CD4-positive, alpha-beta T cell treated with Interleukin-6 at 100 ng/mL for 8 hours (primary cell): ENCODE measurements around the gene ELL3.
"Not testable (repeated sequence)": the region's sequence is repeated elsewhere in the genome, so short reads cannot be mapped to it uniquely, and the experiment has no call there.

Experiments
- DNase-seq: peaks from one replicate; pipeline ENCODE4 v3.0.0-alpha.2; 2020; ENCODE audit warnings: mixed read lengths, low spot score

The ELL3 gene

DNA sequence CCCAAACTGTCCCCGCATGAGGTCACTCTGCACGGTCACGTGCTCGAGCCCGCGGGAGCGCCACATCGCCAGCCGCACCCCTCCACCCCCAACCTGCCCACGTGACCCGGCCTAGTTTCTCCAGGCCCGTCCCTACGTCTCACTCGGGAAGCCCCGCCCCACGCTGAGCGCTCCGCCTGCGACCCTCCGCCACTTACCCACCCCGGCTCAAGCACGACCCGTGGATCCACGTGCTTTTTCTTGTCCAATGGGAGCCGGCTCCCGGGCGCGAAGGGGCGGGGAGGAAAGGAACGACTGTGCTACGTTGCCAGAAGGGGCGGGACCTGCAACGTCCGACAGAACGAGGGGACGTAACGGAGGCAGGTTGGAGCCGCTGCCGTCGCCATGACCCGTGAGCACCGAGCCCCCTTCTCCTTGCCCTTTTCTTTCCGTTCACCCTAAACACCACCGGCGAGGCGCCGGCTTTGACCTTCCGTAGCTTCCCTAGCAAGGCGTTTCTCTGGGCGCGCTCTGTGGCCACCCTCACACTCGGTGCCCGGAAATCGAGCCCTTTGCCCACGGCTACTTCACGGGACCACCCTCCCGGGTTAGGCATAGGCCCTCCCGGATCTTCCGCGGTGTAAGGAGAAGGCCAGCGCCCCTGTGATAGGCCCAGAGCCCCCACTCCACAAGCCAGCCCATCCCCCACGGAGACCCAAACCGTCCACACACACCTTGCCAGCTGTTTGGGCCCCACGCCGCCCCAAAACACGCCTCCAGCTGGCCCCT is 15.4 kb upstream of the ELL3 start, which contains the start of gene SERF2:
Gene SERF2, plus strand, starts transcription at position 328 of the 768 bp plus-strand sequence. Its CDS starts 57 bp downstream, at position 385.
- DNase-seq: peak; percentile 100

DNA sequence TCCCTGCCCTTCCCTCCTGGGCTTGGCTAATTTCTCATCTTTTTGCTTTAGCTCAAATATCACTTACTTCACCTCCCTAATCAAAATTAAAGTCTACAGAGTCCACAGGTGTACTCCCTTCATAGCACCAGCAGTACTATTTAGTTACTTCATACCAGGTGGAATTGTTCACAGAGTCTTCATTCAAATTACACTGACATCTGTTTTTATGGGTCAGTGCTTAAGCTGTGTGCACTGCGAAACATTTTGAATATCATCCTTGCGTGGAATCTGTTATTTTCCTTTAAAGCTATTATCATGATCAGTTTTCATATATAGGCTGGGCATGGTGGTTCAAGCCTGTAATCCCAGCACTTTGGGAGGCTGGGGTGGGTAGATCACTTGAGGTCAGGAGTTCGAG is 12.6 kb upstream of the ELL3 start:
- no peak for DNase-seq

DNA sequence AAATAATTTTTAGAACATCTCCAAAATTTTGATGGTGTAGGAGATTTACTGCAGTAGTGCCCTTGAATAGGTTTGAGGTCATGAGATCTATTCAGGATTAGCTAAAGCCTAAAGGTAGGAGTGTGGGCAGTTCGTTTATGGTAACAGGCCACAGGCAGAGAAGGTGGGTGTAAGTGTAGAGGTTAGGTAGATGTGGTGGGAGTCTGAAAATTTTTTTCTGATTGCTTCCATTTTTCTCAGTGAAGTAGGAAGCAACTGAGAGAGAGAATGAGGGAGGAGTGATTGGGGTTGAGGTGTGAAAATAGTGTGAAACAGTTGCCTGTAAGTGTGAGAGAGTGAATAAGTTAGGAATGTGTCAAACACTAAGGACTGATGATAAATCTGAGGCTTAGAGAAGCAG is 2.2 kb upstream of the ELL3 start:
- no peak for DNase-seq

DNA sequence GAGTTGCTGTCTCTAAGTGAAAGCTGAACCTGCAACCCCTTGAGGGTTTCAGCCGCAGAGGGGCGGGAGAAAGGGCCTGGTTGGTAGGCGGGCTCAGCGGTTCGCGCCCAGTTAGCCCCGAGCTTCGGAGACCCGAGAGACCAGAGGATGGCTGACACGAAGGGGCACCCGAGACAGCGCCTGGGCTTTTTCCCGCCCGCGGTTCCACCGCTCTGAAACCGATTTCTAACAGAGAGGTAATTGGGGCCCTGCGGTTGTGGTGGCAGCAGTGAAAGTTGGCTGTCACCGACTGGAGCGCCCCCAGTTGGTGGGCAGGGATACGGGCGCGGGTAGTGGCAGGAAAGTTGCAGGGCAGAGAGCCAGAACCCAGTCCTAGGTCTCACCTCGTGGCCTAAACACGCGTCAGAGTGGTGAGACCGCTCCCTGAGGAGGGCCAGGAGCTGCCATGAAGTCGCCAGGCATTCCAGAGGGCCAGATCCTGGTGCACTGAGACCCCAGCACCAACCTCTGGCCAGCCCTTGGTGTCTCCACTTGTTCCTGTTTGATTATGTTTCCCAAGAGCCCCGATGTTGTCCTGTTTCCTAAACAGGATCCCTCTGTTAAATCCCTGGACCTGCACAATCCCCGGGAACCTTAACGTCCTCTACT is 625 bp upstream of the ELL3 start:
- peak; percentile 73 for DNase-seq

DNA sequence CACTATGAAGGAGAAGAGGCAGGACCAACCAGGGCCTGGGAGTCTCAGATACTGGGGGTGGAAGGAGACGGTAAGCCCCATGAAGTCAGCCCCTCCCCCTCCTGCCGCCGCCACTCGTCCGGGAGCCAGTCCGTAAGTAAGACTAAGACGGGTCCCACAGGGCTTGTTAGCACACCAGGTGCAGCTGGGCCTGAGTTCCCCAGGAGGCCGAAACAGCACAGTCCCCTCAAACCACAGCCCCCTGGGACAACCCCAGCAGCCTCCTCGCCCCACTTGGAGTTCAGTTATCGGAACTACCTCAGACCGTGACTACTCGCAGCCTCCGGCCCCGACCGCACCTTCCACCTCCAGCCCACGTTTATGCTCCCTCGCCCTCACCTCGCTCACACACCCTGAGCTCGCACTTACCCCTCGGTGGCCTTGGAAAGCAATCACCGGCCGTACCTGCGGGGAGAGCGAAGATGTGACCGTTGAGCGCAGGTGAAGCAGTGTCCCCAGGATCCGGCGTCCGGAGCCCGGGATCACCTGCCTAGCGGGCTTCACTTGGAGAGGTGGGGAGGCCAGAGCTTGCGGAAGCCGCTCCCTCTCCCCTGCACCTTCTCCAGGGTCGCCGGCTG is 557 bp downstream of the ELL3 start:
- no peak for DNase-seq

DNA sequence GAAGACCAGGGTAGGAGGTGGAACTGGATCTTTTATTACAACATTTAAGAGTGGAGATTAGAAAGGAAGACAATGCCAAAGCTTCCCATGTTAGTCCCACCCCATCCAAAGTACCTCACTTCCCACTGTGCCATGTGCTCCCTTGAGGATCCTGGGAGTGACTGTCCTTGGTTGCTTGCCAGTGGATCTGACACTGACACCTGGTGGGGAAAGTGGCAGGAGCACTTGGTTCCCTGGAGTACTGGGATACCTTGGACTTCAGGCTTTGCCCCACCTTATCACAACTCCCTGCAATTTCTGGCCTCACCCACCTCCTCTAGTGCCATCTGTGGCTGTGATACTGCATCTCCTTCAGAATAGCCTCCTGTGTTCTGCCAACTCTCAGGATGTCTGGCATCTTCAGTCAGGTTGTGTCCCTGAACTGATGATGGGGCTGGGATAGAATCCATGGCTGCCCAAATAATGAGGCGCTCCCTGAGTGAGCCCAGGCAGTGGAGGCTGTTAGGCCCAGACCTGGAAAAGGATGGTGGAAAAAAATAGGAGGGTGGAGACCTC is 1.3 kb downstream of the ELL3 start:
- DNase-seq: no peak

DNA sequence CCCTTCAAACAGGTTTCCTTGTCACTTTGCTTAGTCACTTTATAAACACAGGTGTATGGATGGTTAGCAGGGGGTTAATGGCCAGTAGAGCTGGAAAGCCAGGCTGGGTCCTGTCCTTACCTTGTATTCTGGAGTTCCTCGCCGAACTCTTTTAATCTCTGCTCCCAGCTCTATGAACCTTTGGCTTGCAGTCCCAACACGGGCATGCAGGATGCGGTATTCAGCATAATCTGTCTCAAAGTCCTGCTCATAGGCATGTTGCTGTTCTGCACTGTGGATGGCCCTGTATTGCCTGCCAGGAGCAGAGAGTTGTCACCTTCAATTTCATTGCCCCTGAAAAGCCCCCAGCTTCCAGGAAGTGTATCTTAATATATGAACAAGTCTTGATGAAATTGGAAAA is 2.7 kb downstream of the ELL3 start:
- DNase-seq: no peak

DNA sequence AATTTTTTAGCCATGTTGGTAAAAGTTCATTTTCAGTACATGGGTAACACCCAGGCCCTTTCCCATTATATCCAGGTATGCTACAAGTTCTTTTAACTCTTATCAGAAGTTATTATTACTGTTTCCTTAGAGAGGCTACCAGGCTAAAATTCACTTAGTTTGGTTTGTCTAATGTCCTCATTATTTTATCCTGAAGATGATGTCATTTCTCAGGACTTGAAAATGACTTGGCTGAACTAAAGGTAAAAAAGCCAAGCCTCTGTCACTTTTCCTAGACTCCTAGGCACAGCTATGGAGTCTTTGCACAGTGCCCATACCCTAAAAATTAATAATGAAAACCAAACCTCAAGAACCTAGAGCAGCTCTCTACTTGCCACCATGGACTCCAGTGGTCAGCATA is 4.1 kb downstream of the ELL3 start:
- no peak for DNase-seq

DNA sequence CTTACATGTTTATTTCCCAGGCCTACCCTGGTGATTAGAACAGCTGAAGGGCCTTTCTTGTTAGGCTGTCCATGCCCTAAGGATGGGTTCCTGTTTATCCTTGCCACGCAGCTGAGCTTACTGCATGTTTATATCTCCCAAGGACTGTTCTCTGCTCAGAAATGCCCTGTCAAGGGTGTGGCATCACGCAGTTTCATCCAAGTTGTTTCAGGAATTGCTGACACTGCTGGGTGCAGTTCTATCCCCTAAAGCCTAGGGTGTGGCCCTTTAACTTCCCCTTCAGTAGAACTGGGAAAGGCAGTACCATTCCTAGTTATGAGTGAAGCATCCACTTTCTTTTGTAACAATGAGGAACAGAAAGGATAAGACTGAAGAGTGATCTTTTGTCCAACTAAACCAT is 5.0 kb downstream of the ELL3 start:
- DNase-seq: no peak

DNA sequence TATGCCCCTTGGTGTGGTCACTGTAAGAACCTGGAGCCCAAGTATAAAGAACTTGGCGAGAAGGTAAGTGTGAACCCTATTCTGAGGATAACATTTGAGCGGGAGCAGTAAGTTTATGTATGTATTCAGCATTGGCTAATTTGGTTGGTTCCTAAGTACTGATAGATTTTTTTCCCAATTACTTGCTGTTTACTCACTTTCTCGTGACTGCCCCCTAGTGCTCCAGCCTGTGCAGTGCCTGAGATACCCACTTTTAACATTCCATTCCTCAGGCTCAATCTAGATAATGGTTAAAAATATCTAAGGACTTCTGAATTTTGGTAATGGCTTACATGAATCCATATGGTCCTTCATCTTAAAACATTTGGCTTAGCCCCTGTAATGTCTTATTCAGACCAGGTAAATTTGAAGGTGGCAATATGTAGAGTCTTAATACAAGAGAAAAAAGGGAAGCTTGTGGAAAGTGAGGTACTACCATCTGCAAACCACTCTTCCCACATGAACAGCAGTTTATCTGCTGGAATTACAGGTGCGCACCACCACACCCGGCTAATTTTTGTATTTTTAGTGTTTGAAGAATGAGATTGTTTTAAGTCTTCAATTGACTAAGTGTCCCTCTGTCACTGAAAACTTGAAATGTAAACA is 7.1 kb downstream of the ELL3 start:
- peak; percentile 53 for DNase-seq

DNA sequence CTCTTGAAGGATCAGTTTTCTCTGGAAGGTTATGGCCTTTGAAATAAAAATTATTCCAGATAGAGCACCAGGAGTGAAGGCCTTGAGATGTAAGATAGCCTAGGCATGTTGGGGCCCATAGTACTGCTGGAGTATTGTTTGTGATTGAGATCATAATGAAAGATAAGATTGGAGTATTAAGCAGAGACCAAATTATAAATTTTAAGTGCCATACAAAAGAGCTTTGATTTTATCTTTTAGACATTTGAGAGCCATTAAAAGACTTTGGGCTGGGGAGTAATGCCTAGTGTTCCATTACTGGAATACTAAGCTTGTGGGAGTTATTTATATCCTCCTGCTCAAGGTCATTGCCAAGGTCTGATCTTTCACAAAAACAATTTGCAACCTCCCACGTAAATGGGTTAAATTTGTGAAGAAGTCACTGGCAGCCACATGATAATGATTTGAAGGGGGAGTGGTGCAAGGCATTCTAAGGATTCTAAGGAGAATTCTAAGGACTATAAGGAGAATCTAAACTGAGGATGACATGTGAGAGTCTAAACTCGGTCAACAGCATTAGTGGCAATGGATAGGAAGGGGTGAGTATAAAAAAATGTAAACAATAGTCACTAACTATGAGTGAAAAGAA is 12.8 kb downstream of the ELL3 start:
- DNase-seq: no peak

DNA sequence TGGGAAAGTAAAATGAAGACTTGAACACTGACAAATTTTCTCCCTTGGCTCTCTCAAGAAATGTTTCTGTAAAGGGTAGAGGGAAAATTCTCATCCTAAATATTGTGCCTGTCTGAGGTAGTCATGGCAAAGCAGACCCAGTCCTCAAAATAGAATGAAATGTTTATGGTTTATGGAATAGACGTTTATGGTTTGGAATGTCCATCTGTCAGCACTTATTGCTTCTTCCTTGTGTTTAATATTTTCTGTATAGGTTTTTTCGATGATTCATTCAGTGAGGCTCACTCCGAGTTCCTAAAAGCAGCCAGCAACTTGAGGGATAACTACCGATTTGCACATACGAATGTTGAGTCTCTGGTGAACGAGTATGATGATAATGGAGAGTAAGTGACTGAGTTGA is 13.9 kb downstream of the ELL3 start:
- DNase-seq: no peak

DNA sequence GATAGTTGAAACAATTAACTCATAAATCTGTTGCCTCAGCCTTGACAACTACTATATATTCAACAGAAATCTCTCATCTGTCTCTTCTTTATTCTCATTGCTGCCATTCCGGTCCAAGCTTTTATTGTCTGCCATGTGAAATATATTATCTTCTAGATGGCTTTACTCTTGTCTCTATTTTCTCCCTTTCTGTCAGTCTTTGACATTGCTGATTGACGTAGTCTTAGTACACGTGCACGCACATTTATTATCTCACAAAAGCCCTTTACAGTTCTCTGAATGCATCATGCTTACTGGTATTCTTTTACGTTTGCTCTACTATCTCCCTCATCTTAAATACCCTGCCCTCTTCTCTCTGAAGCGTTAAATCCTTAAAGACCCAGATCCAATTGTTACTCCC is 24.9 kb downstream of the ELL3 start:
- no peak for DNase-seq

DNA sequence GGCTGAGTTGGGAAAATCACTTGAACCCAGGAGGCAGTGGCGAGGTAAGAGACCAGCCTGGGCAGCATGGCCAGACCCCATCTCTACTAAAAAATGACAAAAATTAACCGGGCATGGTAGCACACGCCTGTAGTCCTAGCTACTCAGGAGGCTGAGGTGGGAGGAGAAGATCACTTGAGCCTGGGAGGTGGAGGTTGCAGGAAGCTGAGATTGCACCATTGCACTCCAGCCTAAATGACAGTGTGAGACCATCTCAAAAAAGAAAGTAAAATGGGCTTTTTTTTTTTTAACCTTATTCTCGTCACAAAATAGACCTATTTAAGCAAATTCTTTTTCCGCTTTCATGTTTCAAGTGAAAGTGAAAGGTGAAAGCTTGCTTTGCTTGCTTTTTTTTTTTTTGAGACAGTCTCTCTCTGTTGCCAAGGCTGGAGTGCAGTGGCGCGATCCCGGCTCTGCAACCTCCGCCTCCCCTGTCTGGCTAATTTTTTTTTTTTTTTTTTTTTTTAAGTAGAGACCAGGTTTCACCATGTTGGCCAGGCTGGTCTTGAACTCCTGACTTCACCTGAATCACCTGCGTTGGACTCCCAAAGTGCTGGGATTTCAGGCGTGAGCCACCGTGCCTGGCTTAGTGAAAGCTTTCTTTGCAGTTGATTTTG is 26.9 kb downstream of the ELL3 start:
- DNase-seq: peak; percentile 59

DNA sequence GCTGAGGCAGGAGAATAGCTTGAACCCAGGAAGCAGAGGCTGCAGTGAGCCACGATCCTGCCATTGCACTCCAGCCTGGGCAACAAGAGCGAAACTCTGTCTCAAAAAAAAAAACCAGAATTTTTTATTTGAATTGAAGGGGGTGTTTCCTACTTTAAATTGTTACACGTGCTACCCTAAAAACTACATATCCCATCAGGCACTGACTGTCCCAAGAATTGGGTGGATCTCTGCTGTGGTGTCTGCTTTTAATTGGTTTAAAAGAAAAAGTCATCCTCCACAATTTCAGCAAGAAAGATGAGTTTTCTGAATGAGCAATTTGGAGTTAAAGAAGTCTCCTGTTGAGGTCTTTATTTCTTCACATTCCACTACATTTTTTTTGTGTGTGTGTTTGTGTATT is 28.4 kb downstream of the ELL3 start:
- peak; percentile 29 for DNase-seq

DNA sequence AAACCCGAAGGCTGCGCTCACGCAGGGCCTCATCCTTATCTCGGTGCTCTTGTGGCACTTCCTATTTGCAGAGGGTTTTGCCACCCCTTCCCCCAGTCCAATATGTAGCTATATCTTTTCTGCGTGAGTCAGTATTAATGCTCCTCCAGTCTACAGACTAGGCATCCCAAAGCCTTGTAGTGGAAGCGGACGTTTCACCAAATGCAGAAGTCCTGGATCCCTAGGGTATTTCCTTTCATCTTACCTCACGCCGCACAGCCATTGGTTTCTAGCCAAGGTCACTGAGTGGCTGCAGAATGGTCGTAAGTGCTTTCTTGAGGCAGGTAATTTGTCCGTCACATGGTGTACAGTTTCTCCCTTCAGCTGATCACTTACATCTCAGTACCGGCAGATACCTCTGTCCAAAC is 29.9 kb downstream of the ELL3 start:
- peak; percentile 3 for DNase-seq

DNA sequence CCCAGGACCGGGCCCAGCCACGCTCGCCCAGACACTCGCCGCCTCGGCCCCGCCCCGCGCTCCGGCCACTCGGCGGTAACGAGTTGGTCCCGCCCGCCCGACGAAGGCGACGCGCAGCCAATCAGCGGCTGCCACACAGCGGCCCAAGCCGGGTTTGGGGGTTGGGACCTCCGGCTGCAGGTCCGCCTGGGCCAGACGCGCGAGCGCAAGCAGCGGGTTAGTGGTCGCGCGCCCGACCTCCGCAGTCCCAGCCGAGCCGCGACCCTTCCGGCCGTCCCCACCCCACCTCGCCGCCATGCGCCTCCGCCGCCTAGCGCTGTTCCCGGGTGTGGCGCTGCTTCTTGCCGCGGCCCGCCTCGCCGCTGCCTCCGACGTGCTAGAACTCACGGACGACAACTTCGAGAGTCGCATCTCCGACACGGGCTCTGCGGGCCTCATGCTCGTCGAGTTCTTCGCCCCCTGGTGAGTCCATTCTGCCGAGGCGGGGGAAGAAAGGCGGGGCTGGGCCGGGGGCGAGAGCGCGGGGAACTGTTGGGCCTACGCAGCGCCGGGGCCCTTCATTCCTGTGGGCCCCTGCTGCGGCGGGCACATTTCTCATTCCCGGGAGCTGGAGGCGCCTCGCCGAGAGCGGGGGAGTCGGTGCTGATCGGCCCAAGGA is 30.4 kb downstream of the ELL3 start, which contains the start of gene PDIA3:
Gene PDIA3, plus strand, starts transcription at position 194 of the 658 bp plus-strand sequence. Its CDS starts 102 bp downstream, at position 296.
- peak; percentile 82 for DNase-seq

DNA sequence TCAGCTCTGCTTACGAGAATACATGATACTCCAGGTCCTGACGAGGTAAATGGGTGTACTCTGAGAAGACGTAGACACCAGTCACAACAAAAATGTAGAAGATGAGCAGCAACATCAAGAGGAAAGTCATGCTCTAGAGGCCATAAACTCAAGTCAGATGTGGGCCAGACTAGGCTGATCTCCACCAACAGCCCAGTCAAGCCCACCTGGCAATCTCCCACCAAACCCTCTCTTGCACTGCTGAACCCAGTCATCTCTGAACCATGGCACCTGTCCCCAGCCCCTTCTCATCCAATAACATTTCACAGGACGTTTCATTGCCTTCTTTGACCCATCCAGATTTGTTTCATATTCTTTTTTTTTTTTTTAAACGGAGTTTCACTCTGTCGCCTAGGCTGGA is 41.4 kb downstream of the ELL3 start:
- DNase-seq: no peak

DNA sequence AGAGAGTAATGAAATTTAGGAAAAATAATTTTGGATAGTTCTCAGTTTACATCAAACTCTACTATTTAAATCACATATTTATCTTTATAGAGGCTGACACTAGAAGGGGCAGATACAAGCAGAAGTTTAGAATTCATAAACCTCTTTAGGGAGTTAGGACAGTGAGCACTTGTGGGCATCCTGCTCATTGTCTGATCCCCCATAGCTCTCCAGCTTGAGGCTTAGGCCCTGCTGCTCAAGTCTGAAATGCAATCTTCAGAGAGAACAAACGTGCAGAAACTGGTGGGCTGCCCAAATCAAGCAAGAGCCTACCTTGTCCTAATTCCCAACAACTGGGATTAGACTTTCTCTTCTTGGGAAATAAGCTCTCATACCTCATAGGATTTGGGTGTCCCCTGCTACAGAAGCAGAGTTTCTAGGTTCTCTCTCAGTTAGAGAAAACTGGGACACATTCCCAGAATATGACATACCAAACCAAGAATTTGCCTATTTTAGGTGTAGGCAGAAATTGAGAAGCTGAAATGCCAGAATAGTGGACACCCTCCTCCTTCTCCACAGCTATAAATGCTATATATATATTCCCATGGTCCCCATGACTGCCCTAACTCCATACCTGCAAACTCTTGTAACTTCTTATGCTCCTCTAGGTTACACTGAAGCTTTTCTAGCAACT is 48.6 kb downstream of the ELL3 start:
- DNase-seq: not testable (repeated sequence)

DNA sequence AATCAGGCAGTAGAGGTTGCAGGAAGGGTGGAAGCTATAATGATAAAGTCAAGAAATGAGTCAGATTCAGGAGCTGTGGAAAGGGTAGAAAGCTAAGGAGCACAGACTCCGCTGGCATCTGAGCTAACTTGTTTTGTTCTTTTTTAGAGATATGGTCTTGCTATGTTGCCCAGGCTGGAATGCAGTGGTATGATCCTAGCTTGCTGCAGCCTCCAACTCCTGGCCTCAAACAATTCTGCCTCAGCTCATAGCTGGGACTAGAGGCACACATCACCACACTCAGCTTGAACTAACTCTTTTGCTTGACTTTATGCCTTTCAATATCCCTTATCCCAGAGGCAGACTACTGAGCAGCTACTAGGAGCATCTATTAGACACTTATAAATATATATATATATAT is 50.5 kb downstream of the ELL3 start:
- DNase-seq: not testable (repeated sequence)
